HG03558 (cell line): ENCODE measurements around the gene LGALS9.

Source experiments
- ATAC-seq: cut with Tn5 transposase; IDR thresholded peaks from one replicate; pipeline ENCODE4 v1.9.1; 2021; ENCODE audit warnings: moderate number of reproducible peaks; ENCODE audit not compliant: unreplicated experiment; ENCODE audit errors: extremely low read depth

Gene LGALS9

GRCh38 chr17:27630607-27631410 lies at the start of gene LGALS9:
Gene LGALS9, plus strand, starts transcription at chr17:27631188. Its CDS starts 78 bp downstream, at chr17:27631266.
- peak; percentile 49 for ATAC-seq

- no peak for ATAC-seq
These were observed 48.3 kb upstream of the LGALS9 start for GRCh38 chr17:27582696-27583095.

- ATAC-seq, result no peak
These were observed 45.8 kb upstream of the LGALS9 start for GRCh38 chr17:27585153-27585681.

GRCh38 chr17:27585792-27586191 lies 45.2 kb upstream of the LGALS9 start:
- ATAC-seq, result no peak

GRCh38 chr17:27586203-27586721 lies 44.7 kb upstream of the LGALS9 start:
- no peak for ATAC-seq

- ATAC-seq, result no peak
These were observed 42.6 kb upstream of the LGALS9 start for GRCh38 chr17:27588354-27588753.

- ATAC-seq, result no peak
These were observed 40.1 kb upstream of the LGALS9 start for GRCh38 chr17:27590864-27591263.

- no peak for ATAC-seq
These were observed 39.0 kb upstream of the LGALS9 start for GRCh38 chr17:27591986-27592385.

- no peak for ATAC-seq
These were observed 37.6 kb upstream of the LGALS9 start for GRCh38 chr17:27593232-27593856.

GRCh38 chr17:27593857-27594255 lies 37.1 kb upstream of the LGALS9 start:
- no peak for ATAC-seq

- ATAC-seq, result no peak
These were observed 35.8 kb upstream of the LGALS9 start for GRCh38 chr17:27595208-27595607.

GRCh38 chr17:27596096-27596495 lies 34.9 kb upstream of the LGALS9 start:
- ATAC-seq, result no peak

GRCh38 chr17:27596566-27597187 lies 34.3 kb upstream of the LGALS9 start:
- ATAC-seq, result no peak

GRCh38 chr17:27597188-27597580 lies 33.8 kb upstream of the LGALS9 start:
- no peak for ATAC-seq

GRCh38 chr17:27597783-27598320 lies 33.1 kb upstream of the LGALS9 start:
- ATAC-seq, result no peak

- no peak for ATAC-seq
These were observed 32.5 kb upstream of the LGALS9 start for GRCh38 chr17:27598337-27599050.

GRCh38 chr17:27600471-27600870 lies 30.5 kb upstream of the LGALS9 start:
- no peak for ATAC-seq

- no peak for ATAC-seq
These were observed 29.7 kb upstream of the LGALS9 start for GRCh38 chr17:27601069-27601974.

- ATAC-seq, result no peak
These were observed 29.0 kb upstream of the LGALS9 start for GRCh38 chr17:27601975-27602302.
